WTC11 (cell line): ENCODE results near the gene SIT1.

Experiments used
- ATF2 ChIP-seq: sonication (generic); formaldehyde crosslinking; IDR thresholded peaks from 2 replicates; pipeline ENCODE4 v1.8.1; 2022; ENCODE audit warnings: low read depth, missing genetic modification reagents, borderline replicate concordance
- CTCF ChIP-seq: fragments of 200-600 bp; IDR thresholded peaks from 2 replicates; pipeline ENCODE4 v1.8.0; 2022; ENCODE audit warnings: antibody characterized with exemption
- ESRRA ChIP-seq: sonication (generic); formaldehyde crosslinking; IDR thresholded peaks from 2 replicates; pipeline ENCODE4 v1.8.1; 2022; ENCODE audit warnings: mild to moderate bottlenecking, missing genetic modification reagents, borderline replicate concordance
- FOXJ3 ChIP-seq: sonication (generic); formaldehyde crosslinking; IDR thresholded peaks from 2 replicates; pipeline ENCODE4 v1.9.0; 2021; ENCODE audit warnings: missing genetic modification reagents, mild to moderate bottlenecking, borderline replicate concordance
- JUN ChIP-seq: sonication (generic); formaldehyde crosslinking; IDR thresholded peaks from 2 replicates; pipeline ENCODE4 v1.8.0; 2023; ENCODE audit warnings: mild to moderate bottlenecking, missing genetic modification reagents
- KAT7 ChIP-seq: sonication (generic); formaldehyde crosslinking; IDR thresholded peaks from 2 replicates; pipeline ENCODE4 v1.8.1; 2023; ENCODE audit warnings: missing genetic modification reagents, mild to moderate bottlenecking, borderline replicate concordance
- SP1 ChIP-seq: sonication (generic); formaldehyde crosslinking; conservative IDR thresholded peaks from 2 replicates; pipeline ENCODE4 v1.8.1; 2022; ENCODE audit warnings: missing genetic modification reagents
- USF1 ChIP-seq: sonication (generic); formaldehyde crosslinking; IDR thresholded peaks from 2 replicates; pipeline ENCODE4 v1.8.0; 2022; ENCODE audit warnings: mild to moderate bottlenecking, missing genetic modification reagents
- ZBTB21 ChIP-seq: sonication (generic); formaldehyde crosslinking; IDR thresholded peaks from 2 replicates; pipeline ENCODE4 v1.8.1; 2023; ENCODE audit warnings: mild to moderate bottlenecking, missing genetic modification reagents, borderline replicate concordance
- ZNF263 ChIP-seq: sonication (generic); formaldehyde crosslinking; IDR thresholded peaks from 2 replicates; pipeline ENCODE4 v1.8.1; 2022; ENCODE audit warnings: low read depth, mild to moderate bottlenecking, moderate library complexity, missing genetic modification reagents
- ZNF532 ChIP-seq: fragments of 250-450 bp; sonication (Bioruptor Pico); IDR thresholded peaks from 2 replicates; pipeline ENCODE4 v1.9.0; 2021; ENCODE audit warnings: mild to moderate bottlenecking, borderline replicate concordance

GRCh38 chr9:35616681-35617459, 33.9 kb downstream of the SIT1 start:
- TF ChIP-seq FOXJ3: no peak
- no peak for TF ChIP-seq CTCF
- TF ChIP-seq JUN (CRISPR knock-in tag): peak; percentile 26; the same call in 1 of the 2 replicates
- 0 out of 2 replicates have a peak, but pooled peaks have one; percentile 20 for TF ChIP-seq USF1 (CRISPR knock-in tag)
- no peak for TF ChIP-seq ZNF263 (CRISPR knock-in tag)
- TF ChIP-seq ZBTB21: peak; percentile 23; the same call in 1 of the 2 replicates
- no peak for TF ChIP-seq KAT7 (CRISPR knock-in tag)
- TF ChIP-seq ESRRA: no peak
- TF ChIP-seq ATF2: no peak
- no peak; the same call in 1 of the 2 replicates for TF ChIP-seq SP1 (CRISPR knock-in tag)
- TF ChIP-seq ZNF532 (CRISPR knock-in tag): no peak
